Measurements from ENCODE around the gene DDX28.

DNA sequence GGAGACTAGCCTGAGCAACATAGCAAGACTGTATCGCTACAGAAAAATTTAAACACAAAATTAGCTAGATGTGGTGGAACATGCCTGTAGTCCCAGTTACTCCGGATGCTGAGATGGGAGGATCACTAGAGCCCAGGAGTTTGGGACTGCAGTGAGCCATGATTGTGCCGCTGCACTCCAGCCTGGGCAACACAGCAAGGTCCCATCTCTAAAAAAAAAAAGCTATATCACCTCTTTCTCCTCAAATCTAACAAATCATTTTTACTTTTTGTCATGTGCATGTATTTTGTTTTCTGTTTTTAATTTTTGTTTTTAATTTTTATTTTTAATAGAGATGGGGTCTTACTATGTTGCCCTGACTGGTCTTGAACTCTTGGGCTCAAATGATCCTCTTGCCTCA, 6.0 kb upstream of the DDX28 start:
- TF ChIP-seq, protein P1, sequence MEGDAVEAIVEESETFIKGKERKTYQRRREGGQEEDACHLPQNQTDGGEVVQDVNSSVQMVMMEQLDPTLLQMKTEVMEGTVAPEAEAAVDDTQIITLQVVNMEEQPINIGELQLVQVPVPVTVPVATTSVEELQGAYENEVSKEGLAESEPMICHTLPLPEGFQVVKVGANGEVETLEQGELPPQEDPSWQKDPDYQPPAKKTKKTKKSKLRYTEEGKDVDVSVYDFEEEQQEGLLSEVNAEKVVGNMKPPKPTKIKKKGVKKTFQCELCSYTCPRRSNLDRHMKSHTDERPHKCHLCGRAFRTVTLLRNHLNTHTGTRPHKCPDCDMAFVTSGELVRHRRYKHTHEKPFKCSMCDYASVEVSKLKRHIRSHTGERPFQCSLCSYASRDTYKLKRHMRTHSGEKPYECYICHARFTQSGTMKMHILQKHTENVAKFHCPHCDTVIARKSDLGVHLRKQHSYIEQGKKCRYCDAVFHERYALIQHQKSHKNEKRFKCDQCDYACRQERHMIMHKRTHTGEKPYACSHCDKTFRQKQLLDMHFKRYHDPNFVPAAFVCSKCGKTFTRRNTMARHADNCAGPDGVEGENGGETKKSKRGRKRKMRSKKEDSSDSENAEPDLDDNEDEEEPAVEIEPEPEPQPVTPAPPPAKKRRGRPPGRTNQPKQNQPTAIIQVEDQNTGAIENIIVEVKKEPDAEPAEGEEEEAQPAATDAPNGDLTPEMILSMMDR (conservative IDR thresholded peaks at IDR 0.05; ENCODE audit: low read length) = no peak
- no peak for TF ChIP-seq EZH2phosphoT487 (IDR thresholded peaks at IDR 0.05; ENCODE audit: borderline replicate concordance)

All from Loucy (cell line).